Left ventricle myocardium inferior (tissue), 1 donor: ENCODE measurements around the gene TPX2. TPM values are rescaled to one million over a fixed set of nuclear protein-coding genes. Genes with fewer than 3 reads are reported as not detected.

Experiments
- DNase-seq: peaks from one replicate; pipeline ENCODE4 v3.0.0-alpha.2; 2020
- H3K27ac ChIP-seq: fragments of 200-600 bp; replicated peaks from 2 replicates; pipeline ENCODE4 v1.8.0; 2021
- H3K27me3 ChIP-seq: fragments of 200-600 bp; 2 replicates; pipeline ENCODE4 v1.8.0; 2021; ENCODE audit warnings: low read depth
- H3K36me3 ChIP-seq: fragments of 200-600 bp; 2 replicates; pipeline ENCODE4 v1.8.0; 2021
- H3K4me1 ChIP-seq: fragments of 200-600 bp; 2 replicates; pipeline ENCODE4 v1.8.0; 2021
- H3K4me3 ChIP-seq: fragments of 200-600 bp; 2 replicates; pipeline ENCODE4 v1.8.0; 2021; ENCODE audit warnings: mild to moderate bottlenecking, moderate library complexity
- H3K9me3 ChIP-seq: fragments of 200-600 bp; replicated peaks from 2 replicates; pipeline ENCODE4 v1.8.0; 2021
- CTCF ChIP-seq: fragments of 200-600 bp; IDR thresholded peaks from 2 replicates; pipeline ENCODE4 v1.8.0; 2021; ENCODE audit warnings: antibody characterized with exemption, mild to moderate bottlenecking, borderline replicate concordance
- intact Hi-C: fragments of 100-400 bp; cut with micrococcal nuclease; formaldehyde crosslinking; loops from one replicate; pipeline ENCODE4 v1.11.0; 2022
- total RNA-seq: library from RNA; stranded (reverse); fragmentation: NEBNext Ultra II Directional; extraction: Animal tissue kit (Norgen Biotek cat#: 25700); gene quantifications from one replicate; pipeline ENCODE4 v1.2.1, GENCODE V29; 2021
- donor health status: DM: no; HTN: yes; CAD: no; lungs with severe emphysema.

Gene TPX2
- total RNA-seq, 1 donor from 2014 or later = 0.71 TPM

DNA sequence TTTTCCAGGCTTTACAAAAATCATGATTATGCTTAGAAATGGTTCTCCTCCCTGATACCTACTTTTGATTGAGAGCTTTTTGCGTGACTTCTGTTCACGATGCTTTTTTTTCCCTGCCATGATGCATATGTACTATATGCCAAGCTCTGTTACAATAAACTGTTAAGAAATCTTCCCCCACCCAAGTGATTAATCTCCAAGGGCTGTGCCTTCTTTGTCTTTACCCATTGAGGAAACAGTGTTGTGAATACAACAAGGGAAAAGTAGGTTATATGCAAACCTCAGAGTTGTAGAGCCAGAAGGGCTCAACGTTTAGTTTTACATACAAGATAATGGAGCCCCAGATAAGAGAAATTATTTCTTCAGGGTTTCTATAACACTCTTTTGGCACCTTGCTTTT lies 46.0 kb downstream of the TPX2 start:
- no peak for DNase-seq
- Histone ChIP-seq H3K9me3 (no peaks in the 10 kb centered on the region), H3K27ac (no peak overlapping the region), H3K4me1 (no peaks in the 10 kb centered on the region), H3K36me3 (no peaks in the 10 kb centered on the region), H3K4me3 (no peak overlapping the region), H3K27me3 (no peaks in the 10 kb centered on the region)
- no peak for TF ChIP-seq CTCF
- intact Hi-C loops = no loop called here

- no peaks in the 10 kb centered on the region for H3K36me3 ChIP-seq
- intact Hi-C loops = no loop called here
- H3K27ac ChIP-seq = no peak overlapping the region
These were observed 49.5 kb downstream of the TPX2 start for GRCh38 chr20:31788578-31788977.

DNA sequence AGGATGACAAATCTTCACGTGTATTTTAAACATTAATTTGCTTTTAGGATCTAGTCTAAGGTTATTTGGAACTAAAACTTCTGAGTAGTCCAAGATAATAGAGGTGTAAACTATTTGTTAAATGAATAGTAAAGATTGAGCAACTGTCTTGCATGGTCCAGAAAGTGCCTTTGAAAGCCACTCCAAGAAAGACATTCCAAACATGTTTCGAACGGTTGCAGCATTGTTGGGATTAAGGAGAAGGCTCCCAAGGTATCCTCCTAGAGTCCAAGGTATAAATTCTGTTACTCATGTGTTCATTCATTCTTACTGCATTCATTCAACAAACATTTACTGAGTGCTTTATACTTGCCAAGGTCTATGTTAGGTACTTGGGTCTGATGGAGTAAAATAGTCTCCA lies 51.3 kb downstream of the TPX2 start:
- Histone ChIP-seq H3K4me1 (no peaks in the 10 kb centered on the region), H3K36me3 (no peaks in the 10 kb centered on the region), H3K27ac (no peak overlapping the region), H3K9me3 (no peaks in the 10 kb centered on the region), H3K27me3 (no peaks in the 10 kb centered on the region), H3K4me3 (no peak overlapping the region)
- no peak for DNase-seq
- no peak for TF ChIP-seq CTCF
- intact Hi-C loops = no loop called here

More at GRCh38 chr20:31788578-31788977, 49.5 kb downstream of the TPX2 start:
- H3K4me1 ChIP-seq = no peaks in the 10 kb centered on the region
- H3K9me3 ChIP-seq = no peaks in the 10 kb centered on the region
- DNase-seq = no peak
- no peaks in the 10 kb centered on the region for H3K27me3 ChIP-seq
- no peak for TF ChIP-seq CTCF
- H3K4me3 ChIP-seq = no peak overlapping the region

DNA sequence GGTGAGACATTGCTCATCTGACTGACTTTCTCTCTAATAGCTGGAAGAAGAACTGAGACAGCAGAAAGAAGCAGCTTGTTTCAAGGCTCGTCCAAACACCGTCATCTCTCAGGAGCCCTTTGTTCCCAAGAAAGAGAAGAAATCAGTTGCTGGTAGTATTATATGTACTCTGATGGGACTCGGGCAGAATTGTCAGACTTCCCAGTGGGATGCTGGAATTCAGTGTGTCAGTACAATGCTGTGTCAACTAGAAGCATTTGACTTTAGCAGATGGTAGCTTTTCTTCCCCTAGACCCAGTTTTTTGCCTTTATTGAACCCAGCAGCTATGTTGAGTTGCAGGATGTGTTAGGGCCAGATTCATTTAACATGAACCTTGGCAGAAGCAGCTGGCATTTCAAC lies 58.3 kb downstream of the TPX2 start:
- no peaks in the 10 kb centered on the region for H3K4me1 ChIP-seq
- no peak for TF ChIP-seq CTCF
- no peaks in the 10 kb centered on the region for H3K27me3 ChIP-seq
- DNase-seq = no peak
- intact Hi-C loops = no loop called here
- H3K9me3 ChIP-seq = no peaks in the 10 kb centered on the region
- H3K27ac ChIP-seq = no peak overlapping the region
- H3K36me3 ChIP-seq = no peaks in the 10 kb centered on the region
- H3K4me3 ChIP-seq = no peak overlapping the region

DNA sequence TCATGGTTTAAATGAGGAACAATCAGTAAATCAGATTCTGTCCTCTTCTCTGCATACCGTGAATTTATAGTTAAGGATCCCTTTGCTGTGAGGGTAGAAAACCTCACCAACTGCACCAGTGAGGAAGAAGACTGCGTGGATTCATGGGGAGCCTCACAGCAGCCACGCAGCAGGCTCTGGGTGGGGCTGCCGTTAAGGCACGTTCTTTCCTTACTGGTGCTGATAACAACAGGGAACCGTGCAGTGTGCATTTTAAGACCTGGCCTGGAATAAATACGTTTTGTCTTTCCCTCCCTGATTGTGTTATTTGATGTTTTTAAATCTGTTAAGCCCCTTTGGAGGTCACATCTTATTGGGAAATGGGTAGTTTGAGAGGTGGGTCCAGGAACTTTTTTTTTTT lies 62.4 kb downstream of the TPX2 start:
- H3K27me3 ChIP-seq = no peaks in the 10 kb centered on the region
- no peaks in the 10 kb centered on the region for H3K9me3 ChIP-seq
- H3K4me1 ChIP-seq = no peaks in the 10 kb centered on the region
- H3K36me3 ChIP-seq = no peaks in the 10 kb centered on the region
- no peak overlapping the region for H3K27ac ChIP-seq
- intact Hi-C loops = no loop called here
- no peak for DNase-seq
- no peak overlapping the region for H3K4me3 ChIP-seq
- TF ChIP-seq CTCF = no peak
